Kidney tubule cell (primary cell): ENCODE measurements around the gene SLC25A21.
A peak's percentile ranks its signal among the peaks of the same experiment; 100 is the strongest.

Experiments
- DNase-seq: peaks from one replicate; pipeline ENCODE4 v3.0.0-alpha.2; 2018; ENCODE audit warnings: low spot score

The SLC25A21 gene

GRCh38 chr14:36661506-36662257 is 510.7 kb downstream of the SLC25A21 start, which contains the start of gene PAX9:
TSS of gene PAX9 (plus strand) at chr14:36661860. CDS start at chr14:36662090, 230 bp downstream.
- peak; percentile 92 for DNase-seq

- DNase-seq = no peak
Observed at GRCh38 chr14:36660736-36661505, 511.5 kb downstream of the SLC25A21 start.

- no peak for DNase-seq
Observed at GRCh38 chr14:36659822-36660735, 512.3 kb downstream of the SLC25A21 start.

GRCh38 chr14:36659010-36659821 is 513.2 kb downstream of the SLC25A21 start:
- DNase-seq = no peak

GRCh38 chr14:36658123-36659009 is 514.0 kb downstream of the SLC25A21 start:
- DNase-seq = no peak

- no peak for DNase-seq
Observed at GRCh38 chr14:36657399-36658122, 514.8 kb downstream of the SLC25A21 start.

- no peak for DNase-seq
Observed at GRCh38 chr14:36656687-36657398, 515.6 kb downstream of the SLC25A21 start.

GRCh38 chr14:36655963-36656686 is 516.3 kb downstream of the SLC25A21 start:
- peak; percentile 50 for DNase-seq

- no peak for DNase-seq
Observed at GRCh38 chr14:36655571-36655962, 516.8 kb downstream of the SLC25A21 start.

- DNase-seq = no peak
Observed at GRCh38 chr14:36654794-36655381, 517.5 kb downstream of the SLC25A21 start.

- DNase-seq = no peak
Observed at GRCh38 chr14:36653962-36654793, 518.2 kb downstream of the SLC25A21 start.

- no peak for DNase-seq
Observed at GRCh38 chr14:36653413-36653812, 519.0 kb downstream of the SLC25A21 start.

GRCh38 chr14:36652542-36653201 is 519.7 kb downstream of the SLC25A21 start:
- DNase-seq = no peak

- no peak for DNase-seq
Observed at GRCh38 chr14:36649872-36650650, 522.3 kb downstream of the SLC25A21 start.
